CD14-positive monocyte (primary cell): ENCODE results near the gene LCN2. TPM values are rescaled to one million over a fixed set of nuclear protein-coding genes. Genes with fewer than 3 reads are reported as not detected.

Experiments
- DNase-seq, 3 donors: peaks; one replicate each; pipeline ENCODE4 v3.0.0-alpha.2; 2011 to 2022
- H2AFZ ChIP-seq: 2 replicates; pipeline ENCODE4 v1.6.0; 2012; ENCODE audit warnings: mild to moderate bottlenecking, low read depth, low read length, inconsistent platforms; ENCODE audit not compliant: insufficient read depth, poor library complexity, severe bottlenecking
- H3K27ac ChIP-seq, 2 donors: 1 replicate in 1 of 2; 2 replicates in 1 of 2; pipeline ENCODE4 v1.5.1; 2012 to 2013; ENCODE audit warnings: low read length in 2 of 2, control low read depth in 1 of 2, inconsistent platforms in 1 of 2, low read depth in 1 of 2, mild to moderate bottlenecking in 1 of 2
- H3K27me3 ChIP-seq, 2 donors: one replicate each; pipeline versions ENCODE4 v1.6.0 to v1.6.1; 2011 to 2013; ENCODE audit warnings: low read length in 2 of 2; ENCODE audit not compliant: control insufficient read depth in 2 of 2, insufficient read depth in 2 of 2
- H3K36me3 ChIP-seq, 2 donors: replicated peaks in 1 of 2; 1 replicate in 1 of 2; 2 replicates in 1 of 2; pipeline versions ENCODE4 v1.5.1 to v1.6.1; 2012 to 2013; ENCODE audit warnings: low read length in 2 of 2, control low read depth in 1 of 2, inconsistent platforms in 1 of 2, mild to moderate bottlenecking in 1 of 2; ENCODE audit not compliant: insufficient read depth in 2 of 2, control insufficient read depth in 1 of 2
- H3K4me1 ChIP-seq, 2 donors: 1 replicate in 1 of 2; 2 replicates in 1 of 2; pipeline versions ENCODE4 v1.5.1 to v1.6.1; 2012 to 2013; ENCODE audit warnings: low read length in 2 of 2, control low read depth in 1 of 2, inconsistent platforms in 1 of 2, mild to moderate bottlenecking in 1 of 2, moderate library complexity in 1 of 2; ENCODE audit not compliant: insufficient read depth in 2 of 2, control insufficient read depth in 1 of 2
- H3K4me2 ChIP-seq: replicated peaks from 2 replicates; pipeline ENCODE3; 2012; ENCODE audit warnings: low read length, moderate library complexity, mild to moderate bottlenecking; ENCODE audit not compliant: poor library complexity, severe bottlenecking; ENCODE audit errors: extremely low read depth
- H3K4me3 ChIP-seq, 3 experiments: fragments of 200-600 bp in 1 of 3; sonication (generic) in 1 of 3; replicated peaks in 1 of 3; 1 replicate in 2 of 3; 2 replicates in 1 of 3; pipeline ENCODE4 v1.5.1; 2011 to 2013; ENCODE audit warnings: low read length in 3 of 3, mild to moderate bottlenecking in 3 of 3, control low read depth in 2 of 3, low read depth in 2 of 3, inconsistent platforms in 1 of 3, moderate library complexity in 1 of 3
- H3K79me2 ChIP-seq: 2 replicates; pipeline ENCODE4 v1.6.0; 2012; ENCODE audit warnings: mild to moderate bottlenecking, control low read depth, inconsistent platforms, low read length, moderate library complexity; ENCODE audit not compliant: insufficient read depth
- H3K9ac ChIP-seq: 2 replicates; pipeline ENCODE4 v1.6.0; 2017; ENCODE audit warnings: low read length, mild to moderate bottlenecking; ENCODE audit not compliant: insufficient read depth, poor library complexity, severe bottlenecking
- H3K9me3 ChIP-seq, 2 donors: replicated peaks in 1 of 2; 1 replicate in 1 of 2; 2 replicates in 1 of 2; pipeline versions ENCODE4 v1.5.1 to v1.6.1; 2012 to 2013; ENCODE audit warnings: low read length in 2 of 2, control low read depth in 1 of 2; ENCODE audit not compliant: control insufficient read depth in 1 of 2, insufficient read depth in 1 of 2
- H4K20me1 ChIP-seq: 2 replicates; pipeline ENCODE4 v1.6.0; 2012; ENCODE audit warnings: mild to moderate bottlenecking, low read length, control low read depth, moderate library complexity; ENCODE audit not compliant: insufficient read depth
- H3K27ac Mint-ChIP-seq, 7 donors: one replicate each; pipeline ENCODE4 v1.8.0; 2020; ENCODE audit warnings: mild to moderate bottlenecking in 7 of 7, mixed read lengths in 7 of 7, moderate library complexity in 6 of 7, inconsistent platforms in 2 of 7
- H3K27me3 Mint-ChIP-seq, 3 donors: one replicate each; pipeline ENCODE4 v1.8.0; 2021 to 2022; ENCODE audit warnings: low read depth in 3 of 3, mild to moderate bottlenecking in 3 of 3, mixed read lengths in 3 of 3, moderate library complexity in 3 of 3, inconsistent platforms in 1 of 3
- H3K36me3 Mint-ChIP-seq, 2 donors: one replicate each; pipeline ENCODE4 v1.8.0; 2020; ENCODE audit warnings: mixed read lengths in 2 of 2, inconsistent platforms in 1 of 2, mild to moderate bottlenecking in 1 of 2
- H3K4me1 Mint-ChIP-seq: one replicate; pipeline ENCODE4 v1.8.0; 2020; ENCODE audit warnings: mild to moderate bottlenecking, mixed read lengths
- H3K4me3 Mint-ChIP-seq, 2 donors: one replicate each; pipeline ENCODE4 v1.8.0; 2020; ENCODE audit warnings: mild to moderate bottlenecking in 2 of 2, mixed read lengths in 2 of 2, moderate library complexity in 1 of 2
- H3K9me3 Mint-ChIP-seq, 7 donors: one replicate each; pipeline ENCODE4 v1.8.0; 2020 to 2022; ENCODE audit warnings: mixed read lengths in 7 of 7, mild to moderate bottlenecking in 6 of 7, moderate library complexity in 6 of 7, inconsistent platforms in 2 of 7
- WGBS: methylation state at CpG from one replicate; pipeline ENCODE4 v1.1.5; 2013; ENCODE audit warnings: missing lambda C conversion rate; ENCODE audit not compliant: insufficient coverage; 5-methylcytosine and 5-hydroxymethylcytosine counted together
- intact Hi-C, 2 donors: fragments of 100-400 bp; cut with micrococcal nuclease; formaldehyde crosslinking; loops; one replicate each; pipeline versions ENCODE4 v1.15.0 to v1.15.1; 2023
- polyA plus RNA-seq, 3 donors: library from polyadenylated mRNA; depleted of rRNA in 1 of 3; unstranded in 2 of 3; stranded (reverse) in 1 of 3; fragments of 300-500 nt in 2 of 3; fragments of >200 nt in 1 of 3; fragmentation: Illumina TruSeq in 2 of 3; gene quantifications; 1 replicate in 2 of 3; 2 replicates in 1 of 3; pipeline ENCODE4 v1.2.3, GENCODE V29; 2012 to 2021
- TF ChIP-seq, protein P1 (sequence below): fragments of 200-600 bp; IDR thresholded peaks from one replicate; pipeline ENCODE4 v1.8.0; 2022; ENCODE audit warnings: antibody characterized with exemption, mild to moderate bottlenecking

The LCN2 gene
- polyA plus RNA-seq, 3 donors: 0.83 TPM; not detected in 2

DNA sequence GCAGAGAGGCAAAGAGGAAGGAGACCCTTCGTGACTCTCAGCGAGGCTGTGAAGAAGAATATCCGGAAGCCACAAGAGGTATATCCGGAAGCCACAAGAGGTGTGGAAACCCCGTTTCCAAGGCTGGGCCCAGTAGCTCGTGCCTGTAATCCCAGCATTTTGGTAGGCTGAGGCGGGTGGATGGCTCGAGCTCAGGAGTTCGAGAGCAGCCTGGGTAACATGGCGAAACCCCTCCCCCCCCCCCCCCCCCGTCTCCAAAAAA is 10.2 kb downstream of the LCN2 start:
- Mint-ChIP-seq H3K4me3 (peak overlapping the region; percentile 77 to 86), H3K27me3 (peaks cover 1 to 5% (median 2%) of the 10 kb centered on the region in 3 donors), H3K9me3 (no peaks in the 10 kb centered on the region), H3K4me1 (peaks cover 15% of the 10 kb centered on the region), H3K36me3 (peaks cover 12 to 21% of the 10 kb centered on the region in 2 donors), H3K27ac (peak overlapping the region; percentile 37 to 92 (median 76))
- H4K20me1 ChIP-seq: no peaks in the 10 kb centered on the region
- peak overlapping the region; percentile 69 for H3K9ac ChIP-seq
- intact Hi-C loops: no loop called here
- 6% methylated on average over 5 of the region's 11 CpGs for WGBS
- H2AFZ ChIP-seq: peak overlapping the region; percentile 98
- peak overlapping the region; percentile 56 to 80 for H3K27ac ChIP-seq
- H3K4me2 ChIP-seq: peak overlapping the region; percentile 100
- H3K79me2 ChIP-seq: peaks cover 8% of the 10 kb centered on the region
- H3K4me3 ChIP-seq: peak overlapping the region; percentile 69 to 94 (median 85)
- H3K27me3 ChIP-seq: no peaks in the 10 kb centered on the region
- TF ChIP-seq, protein P1, sequence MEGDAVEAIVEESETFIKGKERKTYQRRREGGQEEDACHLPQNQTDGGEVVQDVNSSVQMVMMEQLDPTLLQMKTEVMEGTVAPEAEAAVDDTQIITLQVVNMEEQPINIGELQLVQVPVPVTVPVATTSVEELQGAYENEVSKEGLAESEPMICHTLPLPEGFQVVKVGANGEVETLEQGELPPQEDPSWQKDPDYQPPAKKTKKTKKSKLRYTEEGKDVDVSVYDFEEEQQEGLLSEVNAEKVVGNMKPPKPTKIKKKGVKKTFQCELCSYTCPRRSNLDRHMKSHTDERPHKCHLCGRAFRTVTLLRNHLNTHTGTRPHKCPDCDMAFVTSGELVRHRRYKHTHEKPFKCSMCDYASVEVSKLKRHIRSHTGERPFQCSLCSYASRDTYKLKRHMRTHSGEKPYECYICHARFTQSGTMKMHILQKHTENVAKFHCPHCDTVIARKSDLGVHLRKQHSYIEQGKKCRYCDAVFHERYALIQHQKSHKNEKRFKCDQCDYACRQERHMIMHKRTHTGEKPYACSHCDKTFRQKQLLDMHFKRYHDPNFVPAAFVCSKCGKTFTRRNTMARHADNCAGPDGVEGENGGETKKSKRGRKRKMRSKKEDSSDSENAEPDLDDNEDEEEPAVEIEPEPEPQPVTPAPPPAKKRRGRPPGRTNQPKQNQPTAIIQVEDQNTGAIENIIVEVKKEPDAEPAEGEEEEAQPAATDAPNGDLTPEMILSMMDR: no peak
- DNase-seq: peak; percentile 21 to 79 (median 72)
- peaks cover 14 to 22% of the 10 kb centered on the region in 2 donors for H3K36me3 ChIP-seq
- no peaks in the 10 kb centered on the region for H3K9me3 ChIP-seq
- H3K4me1 ChIP-seq: peaks cover 16 to 20% of the 10 kb centered on the region in 2 donors

DNA sequence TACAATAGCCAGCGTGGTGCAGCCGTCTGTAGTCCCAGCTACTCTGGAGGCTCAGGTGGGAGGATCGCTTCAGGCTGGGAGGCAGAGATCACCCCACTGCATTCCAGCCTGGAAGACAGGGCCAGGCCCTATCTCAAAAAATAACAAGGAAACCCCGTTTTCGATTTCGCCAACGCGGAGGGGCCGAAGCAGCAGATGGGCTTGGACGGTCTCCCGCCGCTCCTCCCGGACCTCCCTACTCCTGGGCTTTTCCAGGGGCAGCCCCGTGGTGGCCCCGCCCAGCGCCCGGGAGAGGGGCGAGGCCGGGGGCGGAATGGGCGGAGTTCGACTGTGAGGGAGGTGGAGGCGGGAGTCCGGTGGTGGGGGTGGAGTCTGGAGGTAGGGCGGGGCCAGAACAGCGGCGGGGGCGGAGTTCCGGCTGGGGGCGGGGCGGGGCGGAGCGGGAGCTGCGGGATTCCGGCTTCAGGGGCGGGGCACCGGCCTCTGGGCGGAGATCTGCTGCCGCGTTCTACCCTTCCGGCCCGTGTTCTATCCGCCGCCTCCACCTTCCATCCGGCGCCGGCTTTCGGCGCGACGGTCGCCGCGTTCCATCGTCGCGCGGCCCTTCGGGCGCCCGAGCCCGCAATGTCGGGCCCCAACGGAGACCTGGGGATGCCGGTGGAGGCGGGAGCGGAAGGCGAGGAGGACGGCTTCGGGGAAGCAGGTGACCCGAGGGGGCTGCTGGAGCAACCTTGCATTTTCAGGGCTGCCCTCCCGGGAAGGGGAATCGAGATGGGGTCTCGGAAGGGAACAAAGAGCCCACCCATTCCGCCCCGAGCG is 10.7 kb downstream of the LCN2 start, which contains the start of gene BBLN:
Gene BBLN, plus strand, starts transcription at position 482 of the 819 bp plus-strand sequence. Its CDS starts 143 bp downstream, at position 625.
- peak within 1 kb of the TSS; percentile 56 to 80 for H3K27ac ChIP-seq
- H3K27ac Mint-ChIP-seq: peak within 1 kb of the TSS; percentile 37 to 92 (median 76)
- WGBS: 0% methylated on average over 65 of the region's 77 CpGs
- H3K79me2 ChIP-seq: peaks cover 8% of the 10 kb centered on the region
- no peaks in the 10 kb centered on the region for H3K27me3 ChIP-seq
- TF ChIP-seq, protein P1: no peak
- H3K4me2 ChIP-seq: peak within 1 kb of the TSS; percentile 100
- peak; percentile 77 to 83 (median 83) for DNase-seq
- H4K20me1 ChIP-seq: no peaks in the 10 kb centered on the region
- H3K4me3 Mint-ChIP-seq: peak within 1 kb of the TSS; percentile 79 to 86
- intact Hi-C loops: loop anchor here in 1 of 2 donors (2.0 kb wide), 1 partner anchor 59 kb away; no protein-coding TSS in a partner anchor
- peaks cover 0 to 5% (median 1%) of the 10 kb centered on the region in 3 donors for H3K27me3 Mint-ChIP-seq
- no peaks in the 10 kb centered on the region for H3K9me3 ChIP-seq
- H3K9me3 Mint-ChIP-seq: no peaks in the 10 kb centered on the region
- peak within 1 kb of the TSS; percentile 82 to 94 (median 85) for H3K4me3 ChIP-seq
- H3K36me3 Mint-ChIP-seq: peaks cover 16 to 26% of the 10 kb centered on the region in 2 donors
- H3K36me3 ChIP-seq: peaks cover 16 to 28% of the 10 kb centered on the region in 2 donors
- H3K4me1 Mint-ChIP-seq: peaks cover 15% of the 10 kb centered on the region
- peak within 1 kb of the TSS; percentile 98 for H2AFZ ChIP-seq
- H3K9ac ChIP-seq: peak within 1 kb of the TSS; percentile 69
- H3K4me1 ChIP-seq: peaks cover 16 to 20% of the 10 kb centered on the region in 2 donors
